GM19023 (cell line): ENCODE measurements around the gene GNA12.
"Not testable (repeated sequence)": the region's sequence is repeated elsewhere in the genome, so short reads cannot be mapped to it uniquely, and the experiment has no call there.

Source experiments
- ATAC-seq: cut with Tn5 transposase; IDR thresholded peaks from one replicate; pipeline ENCODE4 v1.9.1; 2021; ENCODE audit warnings: mild to moderate bottlenecking, moderate library complexity; ENCODE audit not compliant: unreplicated experiment

GNA12 gene

GRCh38 chr7:2701424-2701823 lies 142.7 kb downstream of the GNA12 start:
- no peak for ATAC-seq

GRCh38 chr7:2700141-2700850 lies 143.8 kb downstream of the GNA12 start:
- no peak for ATAC-seq

- no peak for ATAC-seq
Measured at GRCh38 chr7:2699289-2699620, 144.9 kb downstream of the GNA12 start.

GRCh38 chr7:2698581-2699288 lies 145.4 kb downstream of the GNA12 start:
- ATAC-seq: peak; percentile 95

GRCh38 chr7:2694122-2694436 lies 150.0 kb downstream of the GNA12 start:
- ATAC-seq: not testable (repeated sequence)

- ATAC-seq: not testable (repeated sequence)
Measured at GRCh38 chr7:2693420-2694121, 150.5 kb downstream of the GNA12 start.

- ATAC-seq: no peak
Measured at GRCh38 chr7:2692543-2692942, 151.6 kb downstream of the GNA12 start.

GRCh38 chr7:2691932-2692439 lies 152.1 kb downstream of the GNA12 start:
- ATAC-seq: not testable (repeated sequence)

- ATAC-seq: no peak
Measured at GRCh38 chr7:2691011-2691707, 152.9 kb downstream of the GNA12 start.

- ATAC-seq: no peak
Measured at GRCh38 chr7:2689951-2690705, 154.0 kb downstream of the GNA12 start.

- ATAC-seq: no peak
Measured at GRCh38 chr7:2689343-2689847, 154.7 kb downstream of the GNA12 start.

- ATAC-seq: peak; percentile 77
Measured at GRCh38 chr7:2688409-2689342, 155.4 kb downstream of the GNA12 start.

GRCh38 chr7:2687881-2688318 lies 156.2 kb downstream of the GNA12 start, which contains the start of gene AMZ1:
Gene AMZ1, plus strand, starts transcription at chr7:2688202. Its CDS starts 12,250 bp downstream, at chr7:2700452.
- ATAC-seq: no peak

- ATAC-seq: no peak
Measured at GRCh38 chr7:2687338-2687869, 156.7 kb downstream of the GNA12 start.

GRCh38 chr7:2686101-2686500 lies 158.0 kb downstream of the GNA12 start:
- ATAC-seq: no peak

- ATAC-seq: no peak
Measured at GRCh38 chr7:2684501-2684900, 159.6 kb downstream of the GNA12 start.

- ATAC-seq: no peak
Measured at GRCh38 chr7:2681929-2682799, 161.9 kb downstream of the GNA12 start.
